ENCODE data around the gene ZNF784.

Gene ZNF784, protein sequence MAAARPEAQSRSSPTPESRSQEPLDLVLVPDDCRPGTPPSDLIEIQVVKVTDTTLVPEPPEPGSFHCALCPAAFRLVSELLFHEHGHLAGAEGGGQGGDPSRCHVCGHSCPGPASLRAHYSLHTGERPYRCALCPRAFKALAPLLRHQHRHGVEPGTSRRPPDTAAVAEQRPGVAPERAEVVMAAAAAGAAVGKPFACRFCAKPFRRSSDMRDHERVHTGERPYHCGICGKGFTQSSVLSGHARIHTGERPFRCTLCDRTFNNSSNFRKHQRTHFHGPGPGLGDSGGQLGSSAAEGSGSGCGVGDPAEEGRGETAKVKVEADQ

DNA sequence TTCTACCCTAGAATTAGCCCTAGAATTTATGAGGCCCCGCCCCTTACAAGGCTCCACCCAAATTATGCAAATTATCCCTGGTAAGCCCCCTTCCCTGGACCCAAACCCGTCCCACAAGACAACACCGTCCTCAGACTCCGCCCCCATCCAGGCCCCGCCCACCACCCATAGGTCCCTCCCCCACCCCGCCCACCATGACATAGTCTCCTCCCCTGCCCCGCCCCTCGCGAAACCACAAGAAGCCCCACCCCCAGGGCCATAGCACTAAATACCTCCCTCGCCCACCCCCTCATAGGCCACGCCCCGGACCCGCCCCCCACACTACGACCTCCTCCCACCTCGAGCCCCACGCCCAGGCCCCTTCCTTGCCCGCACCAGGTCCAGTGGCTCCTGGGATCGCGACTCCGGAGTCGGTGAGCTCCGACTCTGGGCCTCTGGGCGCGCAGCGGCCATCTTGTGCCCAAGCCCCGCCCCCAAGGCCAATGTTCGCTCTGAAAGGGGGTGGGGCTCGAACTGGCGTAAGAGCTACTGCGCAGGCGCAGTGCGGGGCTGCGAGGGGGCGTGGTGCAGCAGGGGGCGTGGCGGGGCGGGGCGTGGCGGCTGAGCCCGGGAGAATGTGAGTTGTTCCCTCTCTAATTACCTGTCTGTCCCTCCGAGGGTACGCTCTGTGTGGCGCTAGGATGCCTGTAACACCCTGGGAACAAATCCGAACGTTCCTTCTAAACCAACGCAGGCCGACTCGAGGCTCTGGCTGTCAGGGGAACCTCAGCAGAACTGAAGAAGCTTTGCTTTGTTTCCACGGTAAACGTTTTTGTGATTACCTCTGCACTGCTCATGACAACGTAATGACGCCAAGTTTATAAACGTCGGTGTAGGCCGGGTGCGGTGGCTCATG lies at the start of gene ZNF784:
Gene ZNF784, minus strand, starts transcription at position 458 of the 895 bp plus-strand sequence. Its CDS starts 5 bp downstream, at position 453.
- H3K27ac ChIP-seq (ENCODE audit: low read length) = no peak within 1 kb of the TSS

DNA sequence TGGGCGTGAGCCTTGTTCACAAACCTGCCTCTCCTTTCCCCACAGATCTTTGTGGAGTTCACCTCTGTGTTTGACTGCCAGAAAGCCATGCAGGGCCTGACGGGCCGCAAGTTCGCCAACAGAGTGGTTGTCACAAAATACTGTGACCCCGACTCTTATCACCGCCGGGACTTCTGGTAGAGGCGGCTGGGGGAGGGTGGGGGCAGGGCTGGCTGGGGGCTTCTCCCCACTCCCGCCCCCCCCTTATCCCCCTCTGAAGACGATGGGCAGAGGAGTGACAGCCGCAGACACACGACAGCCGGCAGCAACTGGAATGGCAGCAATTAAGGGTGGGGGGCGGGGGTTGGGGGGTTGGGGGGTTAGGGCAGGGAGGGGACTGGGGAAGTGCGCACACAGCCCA lies 49.5 kb upstream of the ZNF784 start:
- no peak for DNase-seq (ENCODE audit: low read depth, low spot score)
- Histone ChIP-seq H3K27ac (ENCODE audit: low read length) (no peak overlapping the region), H3K4me3 (ENCODE audit: low read length) (no peak overlapping the region), H3K36me3 (ENCODE audit: control insufficient read depth, insufficient read depth, low read length) (peaks cover 19% of the 10 kb centered on the region), H3K4me1 (ENCODE audit: control insufficient read depth, insufficient read depth, low read length) (no peaks in the 10 kb centered on the region), H3K27me3 (ENCODE audit: control insufficient read depth, insufficient read depth, low read length) (no peaks in the 10 kb centered on the region), H3K9me3 (ENCODE audit: control insufficient read depth, insufficient read depth, low read length) (no peaks in the 10 kb centered on the region)
- WGBS (ENCODE audit: insufficient coverage, insufficient read length) = no CpG with 5 or more reads among the region's 15 CpGs

More for the DNA sequence above, at the start of gene ZNF784:
- no peaks in the 10 kb centered on the region for H3K9me3 ChIP-seq (ENCODE audit: control insufficient read depth, insufficient read depth, low read length)
- H3K36me3 ChIP-seq (ENCODE audit: control insufficient read depth, insufficient read depth, low read length) = no peaks in the 10 kb centered on the region
- no CpG with 5 or more reads among the region's 56 CpGs for WGBS (ENCODE audit: insufficient coverage, insufficient read length)
- peak within 1 kb of the TSS; percentile 99 for H3K4me3 ChIP-seq (ENCODE audit: low read length)
- H3K4me1 ChIP-seq (ENCODE audit: control insufficient read depth, insufficient read depth, low read length) = no peaks in the 10 kb centered on the region
- H3K27me3 ChIP-seq (ENCODE audit: control insufficient read depth, insufficient read depth, low read length) = no peaks in the 10 kb centered on the region
- no peak for DNase-seq (ENCODE audit: low read depth, low spot score)

DNA sequence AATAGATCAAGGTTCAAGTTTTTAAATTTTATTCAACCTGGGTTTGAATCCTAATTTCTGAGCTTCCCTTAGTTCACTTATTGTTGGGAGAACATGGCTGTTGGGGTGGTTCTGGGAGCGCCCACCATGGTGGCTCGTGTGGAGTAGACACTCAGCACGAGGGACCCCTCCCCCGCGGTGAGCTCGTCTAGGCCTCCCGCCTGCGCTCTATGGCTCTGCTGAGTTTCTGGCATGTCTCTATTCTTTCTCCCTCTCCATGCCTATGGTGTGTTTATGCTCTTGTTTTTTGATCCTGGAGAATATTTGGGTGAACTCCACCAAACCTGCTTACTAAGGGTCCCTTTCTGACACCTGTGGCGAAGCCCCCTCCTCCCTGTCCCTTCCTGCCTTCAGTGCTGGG lies 49.1 kb upstream of the ZNF784 start:
- Histone ChIP-seq H3K4me1 (ENCODE audit: control insufficient read depth, insufficient read depth, low read length) (no peaks in the 10 kb centered on the region), H3K27ac (ENCODE audit: low read length) (no peak overlapping the region), H3K9me3 (ENCODE audit: control insufficient read depth, insufficient read depth, low read length) (no peaks in the 10 kb centered on the region), H3K4me3 (ENCODE audit: low read length) (no peak overlapping the region), H3K36me3 (ENCODE audit: control insufficient read depth, insufficient read depth, low read length) (peaks cover 21% of the 10 kb centered on the region), H3K27me3 (ENCODE audit: control insufficient read depth, insufficient read depth, low read length) (no peaks in the 10 kb centered on the region)
- no CpG with 5 or more reads among the region's 9 CpGs for WGBS (ENCODE audit: insufficient coverage, insufficient read length)
- DNase-seq (ENCODE audit: low read depth, low spot score) = no peak

DNA sequence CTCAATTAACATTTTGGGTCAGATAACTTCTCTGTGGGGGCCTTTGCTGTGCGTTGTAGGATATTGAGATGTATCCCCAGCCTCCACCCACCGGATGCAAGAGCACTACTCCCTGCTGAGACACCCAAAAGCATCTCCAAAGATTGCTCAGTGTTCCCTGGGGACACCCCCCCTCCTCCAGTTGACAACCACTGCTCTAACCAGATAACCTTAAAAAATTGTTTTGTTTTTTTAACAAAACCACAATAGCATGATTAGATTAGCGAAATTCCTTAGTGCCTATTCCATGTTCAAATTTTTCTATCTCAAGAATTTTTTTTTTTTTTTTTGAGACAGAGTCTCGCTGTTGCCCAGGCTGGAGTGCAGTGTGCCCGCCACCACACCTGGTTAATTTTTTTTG lies 48.1 kb upstream of the ZNF784 start:
- no peak overlapping the region for H3K27ac ChIP-seq (ENCODE audit: low read length)
- H3K27me3 ChIP-seq (ENCODE audit: control insufficient read depth, insufficient read depth, low read length) = no peaks in the 10 kb centered on the region
- H3K4me3 ChIP-seq (ENCODE audit: low read length) = no peak overlapping the region
- H3K4me1 ChIP-seq (ENCODE audit: control insufficient read depth, insufficient read depth, low read length) = no peaks in the 10 kb centered on the region
- no peaks in the 10 kb centered on the region for H3K9me3 ChIP-seq (ENCODE audit: control insufficient read depth, insufficient read depth, low read length)
- no CpG with 5 or more reads among the region's 5 CpGs for WGBS (ENCODE audit: insufficient coverage, insufficient read length)
- DNase-seq (ENCODE audit: low read depth, low spot score) = no peak
- H3K36me3 ChIP-seq (ENCODE audit: control insufficient read depth, insufficient read depth, low read length) = peaks cover 26% of the 10 kb centered on the region

DNA sequence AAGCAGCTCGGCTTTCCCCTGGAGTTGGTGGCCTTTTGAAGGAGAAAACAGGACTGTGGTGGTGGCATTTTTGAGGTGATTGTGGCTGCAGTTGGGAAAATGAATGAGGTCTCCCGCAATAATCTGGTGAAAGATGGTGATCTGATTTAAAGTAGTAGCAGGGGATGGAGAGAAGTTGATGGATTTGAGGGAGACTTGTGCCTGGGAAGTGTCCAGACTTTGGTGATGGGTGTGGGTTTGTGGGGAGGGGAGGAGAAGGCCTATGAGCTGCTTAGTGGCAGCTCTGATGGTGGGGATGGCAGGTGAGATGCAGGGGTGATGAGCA lies 46.6 kb upstream of the ZNF784 start:
- Histone ChIP-seq H3K4me3 (ENCODE audit: low read length) (no peak overlapping the region), H3K27me3 (ENCODE audit: control insufficient read depth, insufficient read depth, low read length) (no peaks in the 10 kb centered on the region), H3K36me3 (ENCODE audit: control insufficient read depth, insufficient read depth, low read length) (peaks cover 40% of the 10 kb centered on the region), H3K4me1 (ENCODE audit: control insufficient read depth, insufficient read depth, low read length) (no peaks in the 10 kb centered on the region), H3K27ac (ENCODE audit: low read length) (no peak overlapping the region), H3K9me3 (ENCODE audit: control insufficient read depth, insufficient read depth, low read length) (no peaks in the 10 kb centered on the region)
- no peak for DNase-seq (ENCODE audit: low read depth, low spot score)
- no CpG with 5 or more reads among the region's 2 CpGs for WGBS (ENCODE audit: insufficient coverage, insufficient read length)

DNA sequence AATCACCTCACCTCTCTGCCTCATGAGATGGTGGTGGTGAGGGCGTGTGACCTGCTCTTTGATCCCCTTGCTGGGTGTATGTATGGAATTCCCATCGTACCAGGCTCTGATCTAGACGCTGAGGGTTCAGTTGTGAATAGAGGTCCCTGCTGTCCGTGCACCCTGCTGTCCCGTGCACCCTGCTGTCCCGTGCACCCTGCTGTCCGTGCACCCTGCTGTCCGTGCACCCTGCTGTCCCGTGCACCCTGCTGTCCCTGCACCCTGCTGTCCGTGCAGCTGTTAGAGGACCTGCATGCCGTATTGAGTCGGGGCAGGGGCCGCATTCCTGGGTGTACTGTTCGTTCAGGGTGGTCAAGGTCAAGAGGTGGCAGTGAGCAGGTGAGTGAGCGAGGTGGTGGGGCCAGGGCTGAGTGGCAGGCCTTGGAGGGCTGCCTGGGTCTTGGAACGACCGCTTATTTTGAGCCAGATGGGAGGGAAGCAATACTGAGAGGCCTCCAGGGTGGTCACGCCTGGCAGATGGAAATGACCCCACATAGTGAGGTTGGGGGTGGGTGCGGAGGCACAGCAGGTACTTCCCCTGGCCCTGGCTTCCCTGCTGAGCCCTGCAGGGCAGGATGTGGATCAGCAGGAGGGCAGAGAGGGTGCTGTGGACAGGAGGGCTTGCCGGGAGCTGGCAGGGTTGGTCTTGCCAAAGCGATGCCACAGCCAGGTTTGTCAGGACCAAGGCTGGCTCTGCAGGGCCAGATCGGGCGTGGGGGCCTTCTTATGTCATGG lies 46.1 kb upstream of the ZNF784 start:
- H3K4me3 ChIP-seq (ENCODE audit: low read length) = no peak overlapping the region
- peaks cover 43% of the 10 kb centered on the region for H3K36me3 ChIP-seq (ENCODE audit: control insufficient read depth, insufficient read depth, low read length)
- H3K27ac ChIP-seq (ENCODE audit: low read length) = no peak overlapping the region
- no peak for DNase-seq (ENCODE audit: low read depth, low spot score)
- WGBS (ENCODE audit: insufficient coverage, insufficient read length) = no CpG with 5 or more reads among the region's 23 CpGs
- no peaks in the 10 kb centered on the region for H3K27me3 ChIP-seq (ENCODE audit: control insufficient read depth, insufficient read depth, low read length)
- H3K4me1 ChIP-seq (ENCODE audit: control insufficient read depth, insufficient read depth, low read length) = no peaks in the 10 kb centered on the region
- H3K9me3 ChIP-seq (ENCODE audit: control insufficient read depth, insufficient read depth, low read length) = no peaks in the 10 kb centered on the region

DNA sequence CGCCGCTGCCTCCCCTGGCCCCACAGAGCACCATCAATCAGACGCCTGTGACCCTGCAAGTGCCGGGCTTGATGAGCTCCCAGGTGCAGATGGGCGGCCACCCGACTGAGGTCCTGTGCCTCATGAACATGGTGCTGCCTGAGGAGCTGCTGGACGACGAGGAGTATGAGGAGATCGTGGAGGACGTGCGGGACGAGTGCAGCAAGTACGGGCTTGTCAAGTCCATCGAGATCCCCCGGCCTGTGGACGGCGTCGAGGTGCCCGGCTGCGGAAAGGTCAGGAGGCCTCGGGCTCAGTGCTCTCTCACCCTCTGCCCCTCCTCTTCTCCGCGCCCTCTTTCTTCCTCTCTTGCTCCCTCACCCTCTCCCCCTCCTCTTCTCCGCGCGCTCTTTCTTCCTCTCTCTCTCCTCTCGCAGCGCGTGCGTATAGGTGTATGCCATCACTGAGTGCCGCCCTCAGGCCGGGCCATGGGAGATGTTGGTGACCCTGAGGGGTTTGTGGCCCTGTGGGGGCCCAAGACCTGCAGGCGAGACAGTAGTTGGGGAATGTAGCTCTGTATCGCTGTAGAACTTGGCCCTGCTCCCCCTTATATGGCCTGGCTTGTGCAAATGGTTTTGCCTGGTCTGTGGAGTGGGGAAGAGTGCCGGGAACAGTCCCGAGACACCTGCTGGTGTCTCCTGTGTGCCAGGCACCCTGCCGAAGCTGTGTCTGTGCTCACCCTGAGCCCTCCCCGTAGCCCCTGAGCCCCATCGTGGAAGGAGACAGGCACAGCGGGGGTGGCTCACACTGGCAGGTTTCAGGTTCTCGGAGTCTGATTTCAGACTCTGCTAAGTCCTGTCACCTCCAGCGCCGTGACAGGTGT lies 45.3 kb upstream of the ZNF784 start:
- 100% methylated on average over 4 of the region's 43 CpGs for WGBS (ENCODE audit: insufficient coverage, insufficient read length)
- Histone ChIP-seq H3K27me3 (ENCODE audit: control insufficient read depth, insufficient read depth, low read length) (no peaks in the 10 kb centered on the region), H3K27ac (ENCODE audit: low read length) (no peak overlapping the region), H3K36me3 (ENCODE audit: control insufficient read depth, insufficient read depth, low read length) (peaks cover 47% of the 10 kb centered on the region), H3K9me3 (ENCODE audit: control insufficient read depth, insufficient read depth, low read length) (no peaks in the 10 kb centered on the region), H3K4me1 (ENCODE audit: control insufficient read depth, insufficient read depth, low read length) (no peaks in the 10 kb centered on the region), H3K4me3 (ENCODE audit: low read length) (no peak overlapping the region)
- DNase-seq (ENCODE audit: low read depth, low spot score) = no peak

DNA sequence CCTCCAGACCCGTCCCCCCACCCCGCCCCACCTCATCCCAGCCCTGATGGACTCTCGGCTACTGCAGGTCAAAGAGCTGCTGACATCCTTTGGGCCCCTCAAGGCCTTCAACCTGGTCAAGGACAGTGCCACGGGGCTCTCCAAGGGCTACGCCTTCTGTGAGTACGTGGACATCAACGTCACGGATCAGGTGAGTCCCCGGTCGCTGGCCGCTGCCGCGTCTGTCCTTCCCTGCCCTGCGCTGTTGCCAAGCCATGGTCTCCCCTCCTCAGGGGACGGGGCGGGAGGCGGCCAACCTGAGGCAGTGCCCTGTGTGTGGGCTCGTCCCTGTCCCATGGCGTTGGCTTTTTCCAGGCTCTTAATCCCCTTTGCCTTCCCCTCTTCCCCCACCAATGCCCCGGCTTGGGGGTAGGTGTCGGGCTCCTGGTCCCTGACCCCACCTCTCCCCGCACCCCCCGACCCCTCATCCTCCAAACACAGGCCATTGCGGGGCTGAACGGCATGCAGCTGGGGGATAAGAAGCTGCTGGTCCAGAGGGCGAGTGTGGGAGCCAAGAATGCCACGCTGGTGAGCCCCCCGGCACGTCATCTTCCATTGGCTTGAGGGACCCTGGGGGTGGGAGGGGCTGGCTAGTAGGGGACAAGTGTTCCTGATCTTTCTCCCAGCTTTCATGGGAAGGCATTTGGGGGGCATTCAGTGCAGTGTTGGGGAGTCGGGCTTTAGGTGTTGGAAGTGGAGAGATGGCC lies 44.4 kb upstream of the ZNF784 start:
- no peaks in the 10 kb centered on the region for H3K9me3 ChIP-seq (ENCODE audit: control insufficient read depth, insufficient read depth, low read length)
- H3K36me3 ChIP-seq (ENCODE audit: control insufficient read depth, insufficient read depth, low read length) = peaks cover 54% of the 10 kb centered on the region
- no peak overlapping the region for H3K27ac ChIP-seq (ENCODE audit: low read length)
- no peaks in the 10 kb centered on the region for H3K27me3 ChIP-seq (ENCODE audit: control insufficient read depth, insufficient read depth, low read length)
- no peaks in the 10 kb centered on the region for H3K4me1 ChIP-seq (ENCODE audit: control insufficient read depth, insufficient read depth, low read length)
- WGBS (ENCODE audit: insufficient coverage, insufficient read length) = no CpG with 5 or more reads among the region's 30 CpGs
- no peak for DNase-seq (ENCODE audit: low read depth, low spot score)
- H3K4me3 ChIP-seq (ENCODE audit: low read length) = no peak overlapping the region

DNA sequence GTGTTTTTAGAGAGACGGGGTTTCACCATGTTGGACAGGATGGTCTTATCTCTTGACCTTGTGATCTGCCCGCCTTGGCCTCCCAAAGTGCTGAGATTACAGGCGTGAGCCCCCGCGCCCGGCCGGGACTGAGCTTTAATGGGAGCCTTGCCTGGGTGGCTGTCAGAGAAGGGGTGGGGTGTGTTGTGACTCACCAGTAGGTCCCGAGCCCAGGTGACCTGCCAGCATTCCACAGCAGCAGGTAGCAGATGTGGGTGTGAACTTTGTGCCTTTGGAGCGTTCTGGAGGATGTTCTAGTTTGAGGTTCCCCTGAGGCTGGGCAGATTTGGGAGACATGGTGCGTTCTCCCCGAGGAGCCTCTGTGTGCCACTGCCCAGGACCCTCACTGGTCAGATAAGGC lies 43.6 kb upstream of the ZNF784 start:
- no peak overlapping the region for H3K27ac ChIP-seq (ENCODE audit: low read length)
- H3K36me3 ChIP-seq (ENCODE audit: control insufficient read depth, insufficient read depth, low read length) = peaks cover 63% of the 10 kb centered on the region
- H3K4me1 ChIP-seq (ENCODE audit: control insufficient read depth, insufficient read depth, low read length) = no peaks in the 10 kb centered on the region
- no peak overlapping the region for H3K4me3 ChIP-seq (ENCODE audit: low read length)
- WGBS (ENCODE audit: insufficient coverage, insufficient read length) = no CpG with 5 or more reads among the region's 11 CpGs
- H3K27me3 ChIP-seq (ENCODE audit: control insufficient read depth, insufficient read depth, low read length) = no peaks in the 10 kb centered on the region
- H3K9me3 ChIP-seq (ENCODE audit: control insufficient read depth, insufficient read depth, low read length) = no peaks in the 10 kb centered on the region
- DNase-seq (ENCODE audit: low read depth, low spot score) = no peak
